ENCODE data around the gene SORBS1. TPM values are rescaled to one million over a fixed set of nuclear protein-coding genes. Genes with fewer than 3 reads are reported as not detected.
A peak's percentile ranks its signal among the peaks of the same experiment; 100 is the strongest.

Gene SORBS1
- total and polyA plus RNA-seq, 8 donors: 34.4 to 713 (median 168) TPM

GRCh38 chr10:95335933-95336699 lies 225.1 kb downstream of the SORBS1 start:
- H3K36me3 ChIP-seq: peaks cover 20 to 99% (median 82%) of the 10 kb centered on the region in 4 donors
- H3K4me3 ChIP-seq: no peak overlapping the region
- H3K4me1 ChIP-seq: peaks cover 10 to 54% (median 26%) of the 10 kb centered on the region in 4 donors
- intact Hi-C loops (cut with DNase I; ENCODE audit: low total_unique reads): no loop called here
- H3K27me3 ChIP-seq: no peaks in the 10 kb centered on the region
- peak overlapping the region in 4 of 5 donors; percentile 86 to 92 (median 88) for H3K27ac ChIP-seq
- H3K9me3 ChIP-seq: no peaks in the 10 kb centered on the region
- 91 to 97% (median 94%) methylated on average over 17 to 19 of the region's 19 CpGs for WGBS, 5 donors
- no peak for TF ChIP-seq EP300 (IDR thresholded peaks at IDR 0.05)
- no peak for TF ChIP-seq CTCF (IDR thresholded peaks at IDR 0.05)
- DNase-seq: no peak

GRCh38 chr10:95334805-95335144 lies 226.4 kb downstream of the SORBS1 start:
- no peak for DNase-seq
- WGBS, 5 donors: 63 to 86% (median 77%) methylated on average over 2 to 3 of the region's 3 CpGs

GRCh38 chr10:95333997-95334804 lies 227.0 kb downstream of the SORBS1 start:
- intact Hi-C loops (cut with DNase I; ENCODE audit: low total_unique reads): no loop called here
- H3K4me3 ChIP-seq: no peak overlapping the region

More at GRCh38 chr10:95334805-95335144, 226.4 kb downstream of the SORBS1 start:
- H3K4me1 ChIP-seq: peaks cover 10 to 67% (median 35%) of the 10 kb centered on the region in 4 donors
- TF ChIP-seq EP300 (IDR thresholded peaks at IDR 0.05) (no peak), POLR2A (IDR thresholded peaks at IDR 0.05) (no peak), CTCF (IDR thresholded peaks at IDR 0.05) (no peak), POLR2AphosphoS5 (IDR thresholded peaks at IDR 0.05) (no peak)
- no peak overlapping the region for H3K4me3 ChIP-seq
- H3K27me3 ChIP-seq: no peaks in the 10 kb centered on the region
- peaks cover 15 to 99% (median 70%) of the 10 kb centered on the region in 4 donors for H3K36me3 ChIP-seq
- intact Hi-C loops (cut with DNase I; ENCODE audit: low total_unique reads): no loop called here
- H3K9me3 ChIP-seq: no peaks in the 10 kb centered on the region
- H3K27ac ChIP-seq: peak overlapping the region; percentile 80 to 92 (median 88)

DNA sequence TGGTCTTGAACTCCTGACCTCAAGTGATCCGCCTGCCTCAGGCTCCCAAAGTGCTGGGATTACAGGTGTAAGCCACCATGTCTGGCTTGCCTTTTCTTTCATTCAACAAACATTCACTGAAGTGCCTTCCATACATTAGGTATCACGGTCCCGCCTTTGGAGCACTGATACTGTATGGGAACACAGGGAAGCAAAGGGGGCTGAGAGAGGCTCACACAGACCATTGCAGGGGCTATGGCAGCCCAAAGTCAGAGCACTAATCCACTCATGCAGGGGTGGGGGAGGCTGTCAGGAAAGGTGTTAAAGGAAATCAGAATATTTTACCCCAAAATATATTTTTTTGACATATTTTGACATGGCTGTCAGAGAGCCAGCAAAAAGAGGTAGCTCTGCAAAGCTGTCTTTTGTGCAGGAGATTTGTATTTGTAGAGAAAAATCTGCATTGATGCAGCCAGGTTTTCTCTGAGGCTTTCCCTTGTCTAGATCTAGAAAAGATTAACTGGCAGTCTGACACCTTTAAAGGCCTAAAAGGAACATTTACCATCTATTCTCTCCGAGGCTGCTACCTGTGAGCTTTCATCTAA lies 228.4 kb downstream of the SORBS1 start:
- Histone ChIP-seq H3K27ac (peak overlapping the region in 4 of 5 donors; percentile 86 to 92 (median 88)), H3K27me3 (no peaks in the 10 kb centered on the region), H3K36me3 (peaks cover 15 to 92% (median 52%) of the 10 kb centered on the region in 4 donors), H3K4me3 (no peak overlapping the region), H3K9me3 (no peaks in the 10 kb centered on the region), H3K4me1 (peaks cover 13 to 85% (median 43%) of the 10 kb centered on the region in 4 donors)
- no peak for DNase-seq
- intact Hi-C loops (cut with DNase I; ENCODE audit: low total_unique reads): no loop called here
- 93 to 97% (median 95%) methylated on average over 4 of the region's 4 CpGs for WGBS, 5 donors
- TF ChIP-seq EP300 (IDR thresholded peaks at IDR 0.05) (no peak), CTCF (IDR thresholded peaks at IDR 0.05) (no peak), POLR2A (IDR thresholded peaks at IDR 0.05) (no peak), POLR2AphosphoS5 (IDR thresholded peaks at IDR 0.05) (no peak)

More at GRCh38 chr10:95333997-95334804, 227.0 kb downstream of the SORBS1 start:
- peaks cover 15 to 99% (median 65%) of the 10 kb centered on the region in 4 donors for H3K36me3 ChIP-seq
- TF ChIP-seq POLR2AphosphoS5 (IDR thresholded peaks at IDR 0.05): peak; percentile 67 to 76 (median 74)
- no peak for TF ChIP-seq POLR2A (IDR thresholded peaks at IDR 0.05)
- TF ChIP-seq EP300 (IDR thresholded peaks at IDR 0.05): no peak
- whole genome bisulfite sequencing, 5 donors: 55 to 65% (median 62%) methylated on average over 12 of the region's 12 CpGs
- H3K9me3 ChIP-seq: no peaks in the 10 kb centered on the region
- peak; percentile 56 to 65 for DNase-seq
- H3K4me1 ChIP-seq: peaks cover 10 to 72% (median 37%) of the 10 kb centered on the region in 4 donors
- H3K27me3 ChIP-seq: no peaks in the 10 kb centered on the region
- H3K27ac ChIP-seq: peak overlapping the region; percentile 55 to 92 (median 88)
